Panc1 (cell line): ENCODE data around the gene CREB3L2.

Source experiments
- POLR2AphosphoS5 ChIP-seq: IDR thresholded peaks from 2 replicates; pipeline ENCODE4 v1.6.1; 2012; ENCODE audit warnings: mild to moderate bottlenecking, low read depth, low read length, moderate library complexity
- REST ChIP-seq, 2 experiments: IDR thresholded peaks; 2 replicates each; pipeline ENCODE4 v1.6.1; 2011 to 2012; ENCODE audit warnings: low read depth in 2 of 2, control low read depth in 1 of 2, low read length in 1 of 2, mild to moderate bottlenecking in 1 of 2, moderate library complexity in 1 of 2; ENCODE audit not compliant: insufficient read depth in 1 of 2
- SIN3A ChIP-seq: IDR thresholded peaks from 2 replicates; pipeline ENCODE4 v1.6.1; 2012; ENCODE audit warnings: low read depth, mild to moderate bottlenecking, low read length, moderate library complexity, borderline replicate concordance; ENCODE audit not compliant: insufficient read depth
- TF ChIP-seq, protein P1 (sequence below): fragments of 450-650 bp; IDR thresholded peaks from 2 replicates; pipeline ENCODE4 v1.5.1; 2017; ENCODE audit warnings: mild to moderate bottlenecking

- TF ChIP-seq, protein P1, sequence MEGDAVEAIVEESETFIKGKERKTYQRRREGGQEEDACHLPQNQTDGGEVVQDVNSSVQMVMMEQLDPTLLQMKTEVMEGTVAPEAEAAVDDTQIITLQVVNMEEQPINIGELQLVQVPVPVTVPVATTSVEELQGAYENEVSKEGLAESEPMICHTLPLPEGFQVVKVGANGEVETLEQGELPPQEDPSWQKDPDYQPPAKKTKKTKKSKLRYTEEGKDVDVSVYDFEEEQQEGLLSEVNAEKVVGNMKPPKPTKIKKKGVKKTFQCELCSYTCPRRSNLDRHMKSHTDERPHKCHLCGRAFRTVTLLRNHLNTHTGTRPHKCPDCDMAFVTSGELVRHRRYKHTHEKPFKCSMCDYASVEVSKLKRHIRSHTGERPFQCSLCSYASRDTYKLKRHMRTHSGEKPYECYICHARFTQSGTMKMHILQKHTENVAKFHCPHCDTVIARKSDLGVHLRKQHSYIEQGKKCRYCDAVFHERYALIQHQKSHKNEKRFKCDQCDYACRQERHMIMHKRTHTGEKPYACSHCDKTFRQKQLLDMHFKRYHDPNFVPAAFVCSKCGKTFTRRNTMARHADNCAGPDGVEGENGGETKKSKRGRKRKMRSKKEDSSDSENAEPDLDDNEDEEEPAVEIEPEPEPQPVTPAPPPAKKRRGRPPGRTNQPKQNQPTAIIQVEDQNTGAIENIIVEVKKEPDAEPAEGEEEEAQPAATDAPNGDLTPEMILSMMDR, result no peak
- TF ChIP-seq POLR2AphosphoS5 (no peak), REST (IDR thresholded peaks at IDR 0.05; ENCODE audit: insufficient read depth in 1 of 2, low read depth in 2 of 2, low read length in 1 of 2) (no peak), SIN3A (no peak)
These were observed 136.1 kb downstream of the CREB3L2 start for GRCh38 chr7:137865764-137866163.
